ENCODE results near the gene DMRTB1. TPM values are rescaled to one million over a fixed set of nuclear protein-coding genes. Genes with fewer than 3 reads are reported as not detected.
A peak's percentile ranks its signal among the peaks of the same experiment; 100 is the strongest.

DMRTB1 gene
- total RNA-seq, 1 experiment from 2014 or later = not detected

DNA sequence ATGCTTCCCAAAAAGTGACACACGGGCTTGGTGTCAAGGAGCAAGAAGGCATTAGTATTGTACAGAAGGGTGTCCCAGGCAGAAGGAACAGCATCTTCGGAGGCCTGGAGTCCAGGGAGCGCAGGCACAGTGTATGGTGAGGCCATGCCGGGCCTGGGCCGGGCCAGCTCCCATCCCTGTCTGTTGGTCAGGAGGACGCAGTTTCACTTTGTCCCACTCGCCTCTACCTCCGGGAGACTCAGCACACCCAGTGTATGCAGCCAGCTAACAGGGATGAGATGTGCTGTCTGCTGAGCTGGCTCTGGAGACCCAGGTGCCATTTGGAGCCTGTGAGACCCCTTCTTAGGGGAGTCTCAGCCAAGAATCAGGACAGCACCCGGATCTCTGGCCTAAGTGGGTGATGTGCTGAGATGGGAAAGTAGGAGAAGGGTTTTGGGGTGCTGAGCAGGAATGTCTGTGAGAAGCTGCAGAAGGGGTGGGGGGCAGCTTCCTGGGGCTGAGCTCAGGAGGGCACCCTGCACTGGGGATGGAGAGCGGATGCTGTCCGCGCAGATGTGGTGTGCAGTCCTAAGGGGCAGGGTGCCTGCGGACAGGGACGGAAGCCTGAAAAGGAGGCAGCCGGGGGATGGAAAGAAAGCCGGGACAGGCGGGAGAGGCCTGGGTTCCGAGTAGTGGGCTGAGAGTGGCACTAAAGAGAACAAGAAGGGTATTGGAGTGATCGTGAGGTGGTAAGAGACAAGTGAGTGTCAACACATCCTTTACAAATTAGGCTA, 25.7 kb downstream of the DMRTB1 start:
- no peak for DNase-seq (ENCODE audit: low spot score)

DNA sequence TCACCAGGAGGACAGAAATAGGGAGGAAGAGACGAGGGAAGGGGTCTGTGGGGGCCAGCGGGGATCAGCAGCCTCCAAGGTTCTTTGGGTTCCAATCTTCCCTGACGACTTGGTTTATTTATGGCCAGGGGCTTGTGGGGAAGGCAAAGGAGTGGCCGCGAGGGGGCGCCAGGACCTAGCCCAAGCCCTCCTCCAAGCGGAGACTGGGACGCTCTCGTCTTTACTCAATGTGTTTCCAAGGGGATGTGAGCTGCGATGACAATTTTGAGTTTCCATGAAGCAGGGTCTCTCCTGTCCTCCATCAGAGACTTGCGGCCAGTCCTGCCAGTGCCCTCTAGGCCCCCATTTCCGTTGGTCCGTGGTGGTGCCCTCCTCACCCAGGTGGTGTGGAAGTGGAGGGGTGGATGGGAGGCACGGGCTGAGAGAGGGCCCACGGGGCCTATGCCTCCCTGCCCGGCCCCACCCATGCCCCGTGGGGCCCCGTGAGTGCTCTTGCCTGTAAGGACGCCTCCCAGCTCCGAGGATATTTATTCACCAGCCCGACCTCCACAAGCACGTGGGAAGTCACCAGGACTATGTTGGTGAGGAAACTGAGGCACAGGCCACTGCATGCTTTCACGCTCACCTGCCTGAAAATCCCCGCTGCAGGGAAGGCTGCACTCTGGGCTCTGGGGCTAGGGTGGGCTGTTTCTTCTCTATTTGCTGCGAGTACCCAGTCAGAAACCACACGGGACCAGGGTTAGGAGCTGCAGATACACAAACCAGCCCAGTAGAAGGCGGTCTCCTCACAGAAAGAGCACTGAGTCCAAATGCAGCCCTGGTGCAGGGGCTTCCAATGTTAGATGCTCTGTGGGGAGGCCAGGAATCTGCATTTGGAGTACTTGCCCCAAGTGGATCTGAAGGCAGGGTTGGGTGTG, 26.5 kb downstream of the DMRTB1 start:
- DNase-seq (ENCODE audit: low spot score) = peak; percentile 87

DNA sequence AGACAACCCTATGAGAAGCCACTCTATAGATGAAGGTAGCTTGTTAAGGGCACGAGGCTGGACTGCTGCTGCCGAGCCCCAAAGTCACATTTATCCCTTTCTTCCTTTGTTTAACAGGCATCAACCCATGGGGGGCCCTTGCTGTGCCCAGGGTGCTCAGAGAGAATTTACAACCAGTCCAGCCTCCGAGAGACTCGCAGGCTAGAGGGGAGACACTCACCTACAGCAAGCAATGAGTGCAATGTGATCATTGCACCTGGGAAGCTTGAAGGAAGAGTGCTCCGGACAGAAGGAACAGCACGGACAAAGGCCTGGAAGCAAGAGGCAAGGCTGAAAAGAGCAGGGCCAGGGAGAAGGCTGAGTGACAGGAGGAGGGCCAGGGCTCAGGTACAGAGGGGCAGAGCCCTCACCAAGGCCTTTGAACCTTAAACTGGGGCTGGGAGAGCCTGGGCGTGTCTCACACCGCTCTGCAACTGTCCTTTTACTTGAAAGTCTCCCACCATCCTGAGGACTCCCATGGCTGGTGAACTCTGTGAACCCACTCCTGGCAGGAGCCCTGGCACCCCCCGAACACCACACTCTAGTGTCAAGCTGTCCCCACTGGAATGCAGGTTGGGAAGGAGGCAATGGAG, 27.3 kb downstream of the DMRTB1 start:
- no peak for DNase-seq (ENCODE audit: low spot score)

DNA sequence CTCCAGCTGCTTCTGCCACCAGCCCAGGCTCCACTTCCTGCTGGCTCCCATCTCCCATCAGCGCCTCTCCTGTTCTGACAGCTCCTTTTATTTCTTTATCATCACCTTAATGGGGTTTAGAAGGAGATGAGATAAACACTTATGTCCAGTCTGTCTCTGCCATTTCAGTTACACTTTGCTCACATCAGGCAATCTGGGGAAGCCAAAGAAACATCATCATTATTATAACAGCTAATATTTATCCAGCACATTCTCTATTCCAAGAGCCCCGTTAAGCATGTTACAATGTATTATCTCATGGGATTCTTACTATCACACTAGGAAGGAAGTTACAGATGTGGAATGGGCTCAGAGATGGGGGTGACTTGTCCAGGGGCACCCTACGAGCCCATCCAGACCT, 31.2 kb downstream of the DMRTB1 start:
- no peak for DNase-seq (ENCODE audit: low spot score)

DNA sequence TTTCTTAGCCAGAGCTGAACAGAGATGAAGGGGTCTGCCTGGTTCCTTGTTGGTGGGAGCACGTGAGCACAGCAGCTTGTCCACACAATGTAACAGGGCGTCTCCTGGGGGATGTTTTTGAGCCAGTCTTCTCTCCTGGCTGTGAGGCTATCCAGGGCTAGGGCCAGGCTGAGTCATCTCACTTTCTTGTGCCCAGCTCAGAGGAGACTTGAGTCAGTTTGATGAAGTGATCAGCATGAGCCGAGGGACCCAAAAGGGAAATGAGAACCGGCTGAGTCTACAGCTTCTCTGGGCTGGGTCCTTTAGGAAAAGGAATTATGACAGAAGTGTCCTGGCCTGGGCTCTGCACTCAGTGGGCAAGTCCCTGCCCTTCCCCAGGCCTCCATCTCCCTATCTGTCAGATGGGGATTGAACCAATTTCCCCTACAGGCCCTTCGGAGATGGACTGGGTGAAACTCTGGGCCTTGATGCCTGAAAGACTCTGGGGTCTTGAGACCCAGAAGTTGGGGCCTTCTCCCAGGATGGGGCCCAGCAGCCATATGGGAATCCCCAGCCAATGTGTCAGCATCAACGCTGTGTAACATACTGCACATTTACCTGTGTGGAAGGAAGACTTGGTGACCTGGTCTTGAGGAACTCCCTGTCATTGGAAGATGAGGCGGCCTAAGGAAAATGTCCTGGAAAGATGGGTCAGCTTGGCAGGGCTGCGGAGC, 36.6 kb downstream of the DMRTB1 start:
- no peak for DNase-seq (ENCODE audit: low spot score)

DNA sequence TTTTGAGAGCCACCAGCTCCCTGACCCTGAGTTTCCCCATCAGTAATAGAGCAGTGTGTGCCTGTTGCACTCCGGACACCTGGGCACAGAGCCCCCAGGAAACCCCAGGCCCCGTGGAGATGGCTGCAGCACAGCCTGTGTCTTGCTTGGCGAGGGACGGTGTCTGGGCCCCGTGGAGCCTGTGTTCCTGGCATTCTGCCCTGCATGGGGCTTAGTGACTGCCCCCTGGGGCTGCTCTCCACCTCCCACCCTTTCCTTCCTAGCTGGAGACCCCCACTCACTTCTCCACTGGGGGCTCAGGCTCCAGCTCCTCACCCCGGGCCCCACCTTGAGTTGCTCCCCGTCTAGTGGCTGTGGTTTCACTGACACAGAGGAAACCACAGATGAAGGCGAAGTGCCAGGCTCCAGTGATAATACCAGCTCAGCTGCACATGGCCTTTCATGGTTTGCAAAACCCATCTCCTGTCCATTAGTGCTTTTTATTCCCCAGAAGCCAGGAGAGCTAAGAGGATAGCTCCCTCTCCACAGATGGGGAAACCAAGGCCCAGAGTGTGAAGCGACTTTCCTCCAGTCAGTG, 39.4 kb downstream of the DMRTB1 start:
- no peak for DNase-seq (ENCODE audit: low spot score)

DNA sequence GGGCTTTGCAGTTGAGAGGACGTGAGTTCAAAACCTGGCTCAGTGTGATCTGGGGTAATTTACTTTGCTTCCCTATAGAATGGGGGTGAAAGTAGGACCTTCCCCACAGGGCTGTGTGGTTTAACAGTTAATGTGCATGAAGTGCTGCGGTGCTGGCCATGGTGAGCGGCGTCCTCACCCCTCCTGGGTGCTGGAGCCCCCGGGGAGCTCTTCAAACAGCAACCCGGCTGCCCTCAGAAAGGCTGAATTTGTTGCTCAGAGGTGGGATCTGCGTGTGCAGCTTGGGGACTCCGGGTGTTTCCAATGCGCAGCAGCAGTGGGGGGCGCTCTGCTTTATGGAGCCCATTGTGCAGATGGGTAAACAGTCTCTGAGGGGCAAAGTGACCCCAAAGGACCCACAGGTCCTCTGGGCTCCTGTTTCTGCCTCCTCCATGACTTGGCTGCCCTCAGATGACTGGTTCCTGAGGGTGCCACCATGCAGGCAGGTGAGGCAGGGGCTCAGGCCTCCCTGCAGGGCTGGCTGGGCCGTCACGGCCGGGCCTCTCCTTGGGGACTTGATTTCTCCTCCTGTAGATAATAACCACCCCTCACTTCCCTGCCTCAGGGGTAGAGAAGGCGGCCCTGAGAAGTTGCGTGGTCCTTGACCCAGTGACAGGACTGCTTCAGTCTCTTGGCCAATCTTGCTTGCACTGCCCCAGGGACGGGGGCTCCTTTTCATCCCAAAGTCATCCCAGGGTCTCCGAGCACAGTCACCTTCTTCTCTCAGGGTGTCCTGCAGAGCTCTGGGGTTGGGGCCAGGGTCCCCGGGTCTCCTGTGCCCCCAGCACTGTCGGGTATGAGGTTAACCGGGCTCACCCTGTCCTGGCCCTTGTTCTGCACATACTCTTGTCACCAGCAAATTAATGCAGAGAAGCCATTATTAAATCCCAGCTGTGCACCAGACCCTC, 40.3 kb downstream of the DMRTB1 start:
- no peak for DNase-seq (ENCODE audit: low spot score)

DNA sequence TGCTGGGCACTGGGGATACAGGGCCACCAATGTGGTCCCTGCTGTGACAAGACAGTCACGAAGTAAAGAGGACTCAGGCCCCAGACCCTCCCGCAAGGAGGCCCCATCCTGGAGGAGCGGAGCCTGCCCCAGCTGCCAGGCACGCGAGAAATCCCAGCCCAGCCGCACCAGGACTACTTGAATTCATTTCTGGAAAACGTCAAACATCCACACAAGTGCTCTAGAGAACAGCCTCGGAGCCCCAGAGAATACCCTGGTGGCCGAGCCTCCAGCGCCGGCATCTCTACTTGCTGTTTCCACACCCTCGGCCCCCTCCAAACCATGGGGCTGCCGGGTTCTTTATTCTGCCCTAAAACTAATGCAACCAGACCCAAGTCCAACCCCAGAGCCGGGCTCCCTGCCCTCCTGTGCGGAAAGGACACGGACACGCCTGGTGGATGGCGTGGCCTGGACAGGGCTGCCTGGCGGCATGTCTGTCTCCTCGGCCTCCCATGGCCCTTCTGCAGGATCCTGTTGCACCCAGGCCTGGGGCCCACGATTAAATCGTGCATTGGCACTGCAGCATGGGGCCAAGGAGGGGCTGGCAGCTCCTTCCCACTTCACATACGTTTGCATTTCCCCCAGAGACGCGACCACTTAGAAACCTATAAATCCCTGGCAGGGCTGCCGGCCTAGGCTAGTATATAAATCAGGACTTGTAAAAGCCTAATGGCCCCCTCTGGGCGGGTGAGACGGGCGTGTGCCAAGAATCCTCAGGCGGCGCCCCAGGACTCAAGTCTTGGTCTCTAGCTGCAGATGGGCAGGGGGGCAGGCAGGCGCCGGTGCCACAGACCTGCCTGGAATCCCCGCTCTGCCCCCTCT, 41.2 kb downstream of the DMRTB1 start:
- DNase-seq (ENCODE audit: low spot score) = no peak

DNA sequence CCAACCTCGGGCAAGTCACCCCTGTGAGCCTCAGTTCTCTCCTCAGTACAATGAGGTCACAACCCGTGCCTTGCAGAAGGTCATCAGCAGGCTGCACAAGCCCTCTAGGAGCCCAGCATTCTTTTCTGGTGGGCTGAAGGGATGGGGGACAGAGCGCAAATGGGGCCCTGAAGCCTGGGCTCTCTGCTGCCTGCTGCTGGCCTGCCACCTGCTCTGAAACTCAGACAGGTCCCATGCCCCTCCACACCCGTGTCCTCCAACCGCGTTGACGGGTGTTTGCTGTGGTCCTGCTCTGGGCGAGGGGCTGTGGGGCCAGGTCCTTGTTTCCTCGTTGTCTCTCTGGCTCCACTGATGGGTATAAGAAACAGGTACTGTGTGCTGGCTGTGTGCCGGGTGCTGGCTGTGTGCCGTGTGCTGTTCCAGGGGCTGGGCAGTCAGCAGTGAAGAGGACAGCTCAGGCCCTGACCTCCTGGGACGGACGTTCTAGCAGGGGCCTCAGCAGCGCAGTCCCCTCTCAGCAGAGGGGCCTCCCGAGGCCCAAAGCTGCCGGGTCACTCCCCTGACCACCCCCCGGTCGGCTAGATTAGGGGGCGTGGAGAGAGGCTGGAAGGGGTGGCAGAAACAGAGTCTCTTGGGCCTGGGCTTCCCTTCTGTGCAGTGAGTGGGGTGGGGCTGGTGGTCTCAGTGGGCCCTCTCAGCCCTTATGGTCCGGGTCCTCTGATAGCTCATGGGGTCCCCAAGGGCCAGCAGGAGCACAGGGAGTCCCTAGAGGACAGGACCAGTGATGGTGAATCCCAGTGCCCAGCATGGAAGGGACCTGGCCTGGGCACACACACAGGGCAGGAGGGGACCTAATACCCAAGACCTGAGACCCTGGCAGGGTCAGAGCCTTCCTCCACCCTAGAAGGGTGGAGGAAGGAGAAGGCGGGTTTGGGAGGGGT, 42.1 kb downstream of the DMRTB1 start:
- no peak for DNase-seq (ENCODE audit: low spot score)

DNA sequence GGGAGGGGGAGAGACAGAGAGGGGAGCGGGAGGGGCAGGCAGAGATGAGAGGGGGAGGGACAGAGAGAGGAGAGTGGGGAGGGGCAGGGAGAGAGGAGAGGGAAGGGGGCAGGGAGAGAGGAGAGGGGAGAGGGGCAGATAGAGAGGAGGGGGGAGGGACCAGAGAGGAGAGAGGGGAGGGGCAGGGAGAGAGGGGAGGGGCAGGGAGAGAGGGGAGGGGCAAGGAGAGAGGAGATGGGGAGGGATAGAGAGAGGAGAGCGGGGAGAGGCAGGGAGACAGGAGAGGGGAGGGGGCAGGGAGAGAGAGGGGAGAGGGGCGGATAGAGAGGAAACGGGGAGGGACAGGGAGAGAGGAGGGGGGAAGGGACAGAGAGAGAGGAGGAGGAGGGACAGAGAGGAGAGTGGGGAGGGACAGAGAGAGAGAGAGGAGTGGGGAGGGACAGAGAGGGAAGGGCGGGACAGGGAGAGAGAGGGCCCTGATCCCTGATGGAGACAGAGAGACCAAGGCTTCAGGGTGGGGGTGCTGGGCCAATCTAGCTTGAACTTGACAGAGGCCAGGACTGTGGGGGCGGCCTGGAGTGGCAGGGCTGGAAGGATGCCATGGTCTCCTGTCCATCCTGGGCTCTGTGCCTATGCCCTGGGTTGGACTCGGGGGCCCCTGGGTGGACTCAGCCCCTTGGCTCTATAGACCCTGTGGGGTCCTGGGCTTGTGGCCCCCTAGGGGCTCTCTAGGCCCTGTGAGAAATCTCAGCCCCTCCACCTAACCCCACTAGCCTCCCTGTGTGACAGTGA, 43.6 kb downstream of the DMRTB1 start:
- DNase-seq (ENCODE audit: low spot score) = no peak

DNA sequence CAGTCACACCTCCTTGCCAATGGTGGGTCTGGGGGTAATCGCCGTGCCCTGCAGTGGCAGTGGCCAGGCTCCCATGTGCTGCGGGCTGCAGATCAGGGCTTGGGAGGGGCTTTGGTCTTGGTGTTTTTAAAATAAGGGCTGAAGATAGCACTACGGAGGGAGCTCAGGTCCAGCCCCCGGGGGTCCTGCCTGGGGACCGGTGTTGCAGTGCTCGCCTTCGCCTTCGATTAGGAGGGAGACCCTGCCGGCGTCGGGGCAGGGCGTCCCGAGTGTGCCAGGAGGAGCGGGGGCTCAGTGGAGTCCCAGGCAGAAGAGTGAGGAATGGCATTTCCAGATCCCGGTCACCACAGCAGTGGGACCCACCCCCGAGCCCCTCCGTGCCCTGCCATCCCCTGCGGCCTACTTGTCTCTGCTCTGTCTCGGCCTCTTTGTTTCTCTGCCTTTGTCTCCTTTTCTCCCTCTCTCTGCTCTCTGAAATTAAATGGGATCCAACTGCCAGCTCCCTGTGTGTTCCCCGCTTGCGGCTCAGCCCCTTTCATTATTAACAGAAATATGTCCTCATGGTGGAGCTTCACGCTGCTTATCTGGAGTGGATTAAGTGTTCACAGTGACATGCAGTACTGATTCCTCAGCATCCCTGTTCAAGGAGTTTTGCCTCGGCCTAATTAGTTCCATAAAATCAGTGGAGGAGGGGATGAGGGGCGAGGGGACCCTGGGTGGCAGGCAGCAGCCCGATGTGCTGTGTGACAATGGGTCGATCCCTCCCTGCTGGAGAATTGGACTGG, 44.4 kb downstream of the DMRTB1 start:
- DNase-seq (ENCODE audit: low spot score) = no peak

DNA sequence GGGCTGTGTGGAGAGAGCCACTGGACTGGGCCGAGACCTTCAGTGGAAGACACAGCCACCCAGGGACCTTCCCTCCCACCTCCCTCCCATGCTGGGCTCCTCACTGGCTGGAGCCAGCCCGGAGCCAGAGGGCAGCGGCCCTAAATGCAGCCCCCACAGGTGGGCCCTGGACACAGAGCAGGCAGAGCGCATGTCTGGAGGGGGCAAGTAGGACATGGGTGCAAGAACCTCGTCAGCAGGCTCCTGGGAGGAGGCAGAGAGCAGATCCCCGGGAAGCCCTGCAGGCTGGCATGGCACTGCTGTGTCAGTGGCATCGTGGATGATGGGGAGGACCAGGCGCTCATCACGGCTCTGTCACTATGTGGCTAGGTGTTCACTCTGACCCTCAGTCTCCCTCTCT, 45.7 kb downstream of the DMRTB1 start:
- no peak for DNase-seq (ENCODE audit: low spot score)

DNA sequence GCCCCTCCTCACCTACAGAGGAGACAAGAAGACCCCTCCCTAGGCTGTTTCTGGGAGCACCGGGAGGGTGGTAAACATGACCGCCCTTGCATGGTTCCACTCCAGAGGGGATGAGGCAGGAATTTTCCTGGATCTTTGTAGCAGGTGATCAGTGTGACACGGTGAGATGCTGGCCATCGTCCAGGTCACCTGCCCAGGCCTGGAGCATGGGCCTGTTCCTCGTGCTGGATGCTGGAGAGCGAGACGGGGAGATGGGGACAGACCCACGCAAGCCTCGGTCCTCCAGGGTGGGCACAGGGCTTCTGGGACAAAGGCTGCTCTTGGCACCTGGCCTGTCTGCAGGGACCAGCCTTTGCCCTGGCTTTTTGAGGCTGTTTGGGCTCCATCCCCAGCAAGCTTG, 46.2 kb downstream of the DMRTB1 start:
- no peak for DNase-seq (ENCODE audit: low spot score)

DNA sequence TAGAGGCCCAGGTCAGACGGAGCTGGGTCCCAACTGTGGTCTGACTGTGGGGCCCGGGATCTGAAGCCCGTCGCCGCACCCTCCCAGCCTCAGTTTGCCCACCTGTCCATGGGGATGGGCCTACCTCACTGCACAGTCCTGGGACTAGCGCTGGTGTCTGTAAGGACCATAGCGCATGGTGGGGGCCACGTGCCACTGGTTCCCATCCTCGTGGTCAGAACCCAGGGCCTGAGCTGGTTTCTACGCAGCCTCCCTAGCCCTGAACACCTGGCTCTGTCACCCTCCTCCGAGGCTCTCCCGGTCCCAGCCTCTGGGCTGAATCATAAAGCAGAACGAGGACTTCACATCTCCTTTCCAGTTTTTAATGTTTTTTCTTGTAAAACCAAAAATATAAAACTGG, 46.7 kb downstream of the DMRTB1 start:
- DNase-seq (ENCODE audit: low spot score) = no peak

DNA sequence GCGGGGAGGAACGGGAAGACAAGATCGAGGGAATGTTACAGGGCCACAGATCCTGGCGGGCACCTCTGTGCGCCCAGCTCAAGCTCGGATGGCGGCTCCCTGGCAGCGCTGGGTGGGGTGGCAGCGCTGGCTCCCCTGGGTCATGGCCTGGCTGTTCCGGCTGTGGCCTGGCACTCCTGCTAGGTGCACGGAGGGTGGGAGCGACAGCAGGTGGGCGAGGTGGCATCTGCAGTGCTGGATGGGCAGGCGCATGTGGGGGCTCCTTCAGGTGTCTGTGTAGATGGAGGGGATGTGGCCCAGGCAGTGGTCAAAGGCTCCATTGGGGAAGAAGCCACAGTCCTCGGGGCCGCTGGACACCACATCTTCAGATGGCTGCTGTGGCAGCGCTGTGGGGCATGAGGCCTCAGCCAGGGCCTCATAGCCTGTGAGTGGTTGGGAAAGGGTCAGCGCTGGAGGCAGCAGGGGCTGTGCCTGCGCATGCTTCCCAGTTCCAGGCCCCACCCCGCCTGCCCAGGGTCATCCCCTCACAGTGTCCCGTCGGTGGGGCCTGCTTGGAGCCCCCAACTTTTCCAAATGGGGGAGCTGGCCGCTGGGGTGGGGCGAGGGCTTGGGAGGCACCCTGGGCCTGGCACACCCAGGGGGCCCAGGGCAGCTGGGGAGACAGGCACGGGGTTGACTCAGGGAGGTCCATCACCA, 47.3 kb downstream of the DMRTB1 start:
- no peak for DNase-seq (ENCODE audit: low spot score)
